HL-60 (cell line): ENCODE results near the gene NEK1.

Experiments
- POLR2AphosphoS5 ChIP-seq: IDR thresholded peaks from 2 replicates; pipeline ENCODE4 v1.6.1; 2012; ENCODE audit warnings: low read depth
- TF ChIP-seq, protein P1 (sequence below): IDR thresholded peaks from one replicate; pipeline ENCODE4 v1.5.1; 2011; ENCODE audit warnings: low read length, control low read depth, inconsistent platforms; ENCODE audit not compliant: insufficient read depth

DNA sequence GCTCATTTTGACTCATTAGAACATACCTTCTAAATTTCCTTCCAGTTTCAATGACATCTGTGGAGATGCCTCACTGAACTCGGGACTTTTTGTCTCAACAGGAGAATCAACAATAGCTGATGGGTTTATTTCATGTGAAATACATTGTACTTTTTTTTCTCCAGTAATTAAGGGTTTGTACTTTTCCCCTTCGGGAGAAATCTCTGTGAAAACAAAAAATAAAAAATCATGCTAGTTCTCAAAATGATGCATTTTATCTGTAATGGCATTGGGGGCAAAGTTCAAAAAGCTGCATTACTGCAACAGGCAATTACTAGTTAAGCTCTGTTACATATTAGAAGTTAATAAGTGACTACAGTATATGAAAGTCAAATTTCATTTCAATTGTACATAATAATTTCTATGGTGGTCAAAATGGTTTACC, 174.3 kb downstream of the NEK1 start:
- TF ChIP-seq, protein P1, sequence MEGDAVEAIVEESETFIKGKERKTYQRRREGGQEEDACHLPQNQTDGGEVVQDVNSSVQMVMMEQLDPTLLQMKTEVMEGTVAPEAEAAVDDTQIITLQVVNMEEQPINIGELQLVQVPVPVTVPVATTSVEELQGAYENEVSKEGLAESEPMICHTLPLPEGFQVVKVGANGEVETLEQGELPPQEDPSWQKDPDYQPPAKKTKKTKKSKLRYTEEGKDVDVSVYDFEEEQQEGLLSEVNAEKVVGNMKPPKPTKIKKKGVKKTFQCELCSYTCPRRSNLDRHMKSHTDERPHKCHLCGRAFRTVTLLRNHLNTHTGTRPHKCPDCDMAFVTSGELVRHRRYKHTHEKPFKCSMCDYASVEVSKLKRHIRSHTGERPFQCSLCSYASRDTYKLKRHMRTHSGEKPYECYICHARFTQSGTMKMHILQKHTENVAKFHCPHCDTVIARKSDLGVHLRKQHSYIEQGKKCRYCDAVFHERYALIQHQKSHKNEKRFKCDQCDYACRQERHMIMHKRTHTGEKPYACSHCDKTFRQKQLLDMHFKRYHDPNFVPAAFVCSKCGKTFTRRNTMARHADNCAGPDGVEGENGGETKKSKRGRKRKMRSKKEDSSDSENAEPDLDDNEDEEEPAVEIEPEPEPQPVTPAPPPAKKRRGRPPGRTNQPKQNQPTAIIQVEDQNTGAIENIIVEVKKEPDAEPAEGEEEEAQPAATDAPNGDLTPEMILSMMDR: no peak
- no peak for TF ChIP-seq POLR2AphosphoS5
